ENCODE data around the gene BCAR3.
"Not testable (repeated sequence)": the region's sequence is repeated elsewhere in the genome, so short reads cannot be mapped to it uniquely, and the experiment has no call there.

The BCAR3 gene

GRCh38 chr1:93666613-93667384, 14.8 kb downstream of the BCAR3 start:
- DNase-seq: no peak

DNA sequence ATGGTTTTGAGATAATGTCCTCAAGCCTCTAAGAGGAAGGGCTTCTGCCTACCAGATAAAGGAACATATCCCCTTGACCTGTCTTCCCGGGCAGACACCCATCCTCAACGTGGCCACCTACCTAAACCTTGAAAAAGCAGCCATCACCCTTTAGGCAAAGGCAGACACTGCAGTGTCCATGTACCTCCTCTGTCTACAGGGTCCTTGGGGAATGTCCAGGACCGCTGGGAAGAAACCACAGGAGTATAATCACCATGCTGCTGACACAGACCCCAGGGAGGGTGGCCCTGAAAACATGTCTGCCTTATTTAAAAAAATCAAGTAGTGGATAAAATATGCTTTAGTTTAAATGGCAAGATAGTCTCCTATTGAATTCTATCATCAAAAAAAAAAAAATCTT, 16.6 kb downstream of the BCAR3 start:
- no peak for DNase-seq

DNA sequence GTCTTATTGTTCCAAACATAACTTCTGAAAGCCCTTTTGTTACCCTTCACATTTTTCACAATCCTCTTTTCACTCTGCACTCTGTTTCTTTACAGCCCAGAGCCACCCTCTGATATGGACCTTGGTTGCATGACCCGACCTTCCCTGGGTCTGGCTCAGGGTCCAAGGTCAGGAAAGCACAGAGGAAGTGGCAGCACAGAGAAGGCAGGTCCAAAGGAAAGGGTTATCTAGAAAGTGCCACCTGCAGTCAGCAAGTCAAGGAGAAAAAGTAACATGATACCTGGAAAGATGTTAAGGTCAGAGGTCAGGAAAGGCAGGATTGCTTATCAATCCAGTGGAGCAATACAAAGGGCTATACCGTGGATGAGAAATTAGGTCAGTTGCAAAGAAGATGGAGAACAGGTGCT, 18.4 kb downstream of the BCAR3 start:
- no peak for DNase-seq

GRCh38 chr1:93662481-93663207, 19.0 kb downstream of the BCAR3 start:
- DNase-seq: no peak

GRCh38 chr1:93661829-93662474, 19.7 kb downstream of the BCAR3 start:
- DNase-seq: no peak

- DNase-seq: not testable (repeated sequence)
Measured at GRCh38 chr1:93661341-93661740, 20.3 kb downstream of the BCAR3 start.

DNA sequence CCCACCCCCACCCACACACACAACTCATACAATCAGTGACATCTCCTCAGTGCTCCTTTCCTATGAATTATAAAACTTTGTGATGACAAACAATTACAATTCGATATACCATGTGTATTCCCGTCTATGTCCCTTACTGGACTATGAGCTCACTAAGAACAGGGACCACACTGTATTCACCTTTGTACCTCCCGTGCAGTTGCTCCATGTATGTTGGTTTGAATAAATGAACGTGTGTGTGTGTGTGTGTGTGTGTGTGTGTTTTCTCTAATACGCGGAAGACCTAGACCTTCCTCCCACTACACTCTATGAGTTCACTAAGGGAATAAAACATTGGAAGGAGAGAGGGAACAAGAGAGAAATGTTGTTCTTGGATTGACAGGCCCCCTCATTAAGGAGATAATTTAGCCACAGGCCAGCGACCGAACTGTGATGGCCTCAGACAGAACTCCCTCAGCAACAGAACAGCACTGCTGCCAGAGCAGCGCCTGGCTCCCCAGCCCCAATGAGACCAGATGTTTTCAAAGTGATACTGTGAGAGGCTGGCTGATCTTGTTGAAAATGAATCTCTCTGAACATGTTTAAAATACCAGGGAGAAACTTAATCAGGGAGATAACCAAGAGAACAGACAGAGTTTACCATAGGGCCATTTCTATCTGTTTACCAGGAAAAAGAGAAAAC, 21.7 kb downstream of the BCAR3 start:
- no peak for DNase-seq

- no peak for DNase-seq
Measured at GRCh38 chr1:93658188-93658587, 23.4 kb downstream of the BCAR3 start.

DNA sequence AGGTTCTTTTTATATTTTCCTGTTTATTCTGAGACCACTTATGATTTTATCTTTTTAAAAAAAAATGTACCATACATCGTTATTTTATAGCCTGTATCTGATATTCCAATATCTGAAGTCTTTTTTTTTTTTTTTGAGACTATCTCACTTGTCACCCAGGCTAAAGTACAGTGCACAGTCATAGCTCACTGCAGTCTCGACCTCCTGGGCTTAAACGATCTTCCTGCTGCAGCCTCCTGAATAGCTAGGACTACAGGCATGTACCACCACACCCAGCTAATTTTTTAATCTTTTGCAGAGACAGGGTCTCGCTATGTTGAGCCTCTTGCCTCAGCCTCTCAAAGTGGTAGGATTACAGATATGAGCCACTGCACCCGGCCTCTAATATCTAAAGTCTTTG, 25.1 kb downstream of the BCAR3 start:
- DNase-seq: no peak

DNA sequence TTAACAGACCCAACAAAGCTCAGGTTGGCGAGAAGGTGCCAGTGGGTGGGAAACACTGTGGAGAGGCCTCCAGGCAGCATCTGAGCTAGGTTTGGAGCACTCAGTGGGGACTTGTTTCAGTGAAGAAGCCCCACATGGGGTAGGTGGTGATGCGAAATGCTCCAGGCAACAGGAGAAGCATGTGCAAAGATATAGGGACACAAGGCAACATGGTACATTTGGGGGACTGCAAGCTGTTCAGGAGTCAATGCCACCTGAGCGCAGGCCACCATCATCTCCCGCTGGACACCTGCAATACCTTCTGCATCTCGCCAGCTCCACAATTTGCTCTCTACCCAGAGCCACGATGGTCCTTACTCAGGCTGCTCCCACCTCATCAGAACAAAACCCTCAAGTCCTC, 28.0 kb downstream of the BCAR3 start:
- DNase-seq: no peak

GRCh38 chr1:93652323-93652949, 29.2 kb downstream of the BCAR3 start:
- DNase-seq: no peak

- DNase-seq: no peak
Measured at GRCh38 chr1:93651695-93652094, 29.9 kb downstream of the BCAR3 start.

- not testable (repeated sequence) for DNase-seq
Measured at GRCh38 chr1:93650159-93650558, 31.5 kb downstream of the BCAR3 start.

DNA sequence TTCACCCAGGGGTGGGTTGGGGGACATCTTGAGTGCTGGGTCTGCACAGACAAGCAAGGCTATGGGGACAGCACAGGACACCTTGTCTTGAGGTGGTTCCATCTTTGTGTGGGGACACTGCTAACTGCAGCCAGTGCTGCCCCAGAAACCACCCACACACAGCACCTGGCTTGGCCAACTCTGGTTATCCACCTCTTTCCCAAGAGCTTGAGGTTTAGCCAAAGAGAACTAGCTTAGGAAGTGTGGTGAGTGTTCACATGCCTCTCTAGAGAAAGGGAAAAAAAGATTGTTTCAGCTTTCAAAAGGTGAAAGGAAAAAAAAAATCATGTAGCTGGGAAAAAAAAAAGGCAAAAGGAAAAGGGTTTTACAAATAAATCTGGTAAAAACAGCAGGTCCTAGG, 32.4 kb downstream of the BCAR3 start:
- no peak for DNase-seq

- DNase-seq: no peak
Measured at GRCh38 chr1:93648656-93649055, 33.0 kb downstream of the BCAR3 start.

- no peak for DNase-seq
Measured at GRCh38 chr1:93641527-93641926, 40.1 kb downstream of the BCAR3 start.

GRCh38 chr1:93640656-93641440, 40.8 kb downstream of the BCAR3 start:
- no peak for DNase-seq

GRCh38 chr1:93638981-93639380, 42.7 kb downstream of the BCAR3 start:
- no peak for DNase-seq

- no peak for DNase-seq
Measured at GRCh38 chr1:93638307-93638847, 43.3 kb downstream of the BCAR3 start.

DNA sequence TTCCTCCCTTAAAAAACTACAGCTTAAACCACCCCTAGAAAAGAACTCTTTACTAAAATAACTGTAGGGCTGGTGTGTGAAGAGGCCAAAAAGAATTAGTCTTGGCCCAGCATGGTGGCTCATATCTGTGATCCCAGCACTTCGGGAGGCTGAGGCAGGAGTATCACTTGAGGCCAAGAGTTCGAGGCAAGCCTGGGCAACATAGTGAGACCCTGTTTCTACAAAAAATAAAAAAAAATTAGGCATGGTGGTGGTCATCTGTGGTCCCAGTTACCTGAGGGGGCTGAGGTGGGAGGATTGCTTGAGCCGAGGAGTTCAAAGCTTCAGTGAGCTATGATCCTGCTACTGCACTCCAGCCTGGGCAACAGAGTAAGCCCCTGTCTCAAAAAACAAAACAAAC, 44.9 kb downstream of the BCAR3 start:
- no peak for DNase-seq

DNA sequence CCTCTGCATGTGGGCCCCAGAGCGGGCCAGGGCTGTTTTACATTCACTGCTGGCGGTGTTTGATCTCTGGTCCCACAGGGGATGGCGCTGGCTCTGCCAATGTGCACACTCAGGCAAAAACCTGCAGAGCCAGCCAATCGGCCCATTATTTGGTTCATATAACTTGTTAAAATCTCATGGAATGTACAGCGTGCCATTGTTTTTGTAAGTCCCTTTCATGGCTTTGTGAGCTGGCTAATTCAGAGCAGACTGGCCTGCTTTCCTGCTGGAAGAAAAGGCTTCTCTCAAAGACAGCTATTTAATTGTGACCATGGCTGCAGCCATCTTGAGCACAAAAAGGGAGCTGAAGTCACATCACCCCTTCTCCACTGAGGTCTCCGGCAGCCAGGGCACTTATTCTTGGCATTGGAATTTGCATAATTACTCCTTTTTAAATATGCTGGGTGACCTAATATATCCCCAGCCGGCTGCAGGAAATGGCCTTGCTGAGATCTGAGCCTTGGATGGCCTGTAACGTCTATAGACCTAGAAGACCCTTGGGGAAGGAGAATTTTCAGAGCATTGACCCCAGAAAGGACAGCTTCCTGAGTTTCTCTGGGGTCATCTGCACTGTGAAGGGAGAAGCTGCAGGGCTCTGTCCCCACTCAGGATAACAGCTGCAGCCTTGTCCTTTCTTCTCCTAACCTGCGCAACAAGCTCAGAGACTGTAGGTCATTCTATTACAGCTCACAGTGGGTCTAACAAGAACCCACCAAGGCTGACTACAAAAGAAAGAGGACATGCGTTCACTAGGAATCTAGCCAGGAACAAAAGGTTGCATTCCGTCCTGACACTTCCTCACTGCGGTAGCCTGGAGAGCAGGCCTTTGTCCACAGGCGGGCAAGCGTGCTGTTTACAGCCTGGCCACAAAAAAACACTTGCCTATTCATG, 45.8 kb downstream of the BCAR3 start:
- DNase-seq: no peak

Data from NCI-H1048 (cell line).